Psoas muscle (tissue), 8 donors: ENCODE data around the gene ZNF493. TPM values are rescaled to one million over a fixed set of nuclear protein-coding genes. Genes with fewer than 3 reads are reported as not detected.

ENCODE experiments used
- ATAC-seq, 4 donors: fragments of 200-7000 bp; cut with Tn5 transposase; one replicate each; pipeline ENCODE4 v1.9.1; 2020; ENCODE audit warnings: moderate library complexity in 3 of 4, mild to moderate bottlenecking in 2 of 4
- DNase-seq, 2 donors: peaks; one replicate each; pipeline ENCODE4 v3.0.0-alpha.2; 2020
- H3K27ac ChIP-seq: fragments of 200-600 bp; one replicate; pipeline ENCODE4 v1.8.0; 2022
- H3K27me3 ChIP-seq, 3 donors: fragments of 200-600 bp in 1 of 3; one replicate each; pipeline versions ENCODE4 v1.6.1 to v1.8.0; 2013 to 2022; ENCODE audit warnings: low read length in 2 of 3, mild to moderate bottlenecking in 2 of 3, moderate library complexity in 1 of 3; ENCODE audit not compliant: insufficient read depth in 3 of 3
- H3K36me3 ChIP-seq, 2 donors: fragments of 200-600 bp in 1 of 2; one replicate each; pipeline versions ENCODE4 v1.6.1 to v1.8.0; 2013 to 2022; ENCODE audit warnings: low read depth in 1 of 2, mild to moderate bottlenecking in 1 of 2, moderate library complexity in 1 of 2; ENCODE audit not compliant: insufficient read depth in 1 of 2
- H3K4me1 ChIP-seq: fragments of 200-600 bp; one replicate; pipeline ENCODE4 v1.8.0; 2022
- H3K4me3 ChIP-seq: fragments of 200-600 bp; one replicate; pipeline ENCODE4 v1.8.0; 2022; ENCODE audit warnings: mild to moderate bottlenecking
- H3K9me3 ChIP-seq: fragments of 200-600 bp; one replicate; pipeline ENCODE4 v1.8.0; 2022
- CTCF ChIP-seq: fragments of 200-600 bp; IDR thresholded peaks from one replicate; pipeline ENCODE4 v1.8.0; 2022; ENCODE audit warnings: antibody characterized with exemption
- WGBS, 3 donors: extraction: QIAGEN DNeasy Blood & Tissue Kit; methylation state at CpG; one replicate each; pipeline versions ENCODE4 v1.1.6 to v1.1.7; 2013; 5-methylcytosine and 5-hydroxymethylcytosine counted together
- intact Hi-C, 2 donors: fragments of 100-400 bp; cut with DNase I; formaldehyde crosslinking; loops; one replicate each; pipeline versions ENCODE4 v1.11.0 to v1.14.2; 2022
- polyA plus RNA-seq, 3 donors: library from polyadenylated mRNA; stranded (reverse); fragments of 200-250 nt; gene quantifications; one replicate each; pipeline ENCODE4 v1.2.3, GENCODE V29; 2013
- total RNA-seq, 4 donors: library from RNA; stranded (reverse); fragmentation: NEBNext Ultra II Directional in 2 of 4; extraction: Animal tissue kit (Norgen Biotek cat#: 25700) in 2 of 4; gene quantifications; one replicate each; pipeline versions ENCODE4 v1.2.1 to v1.2.4, GENCODE V29; 2021 to 2023
- donor health status: healthy with polysubstance abuse.
- donor health status: DM: no; HTN: no; CAD: no; lungs with moderate emphysema.
- donor health status: Bipolar disorder and iron deficiency.
- donor health status: healthy.
- donor health status: DM: yes; HTN: yes; CAD: no.
- donor health status: DM: no; HTN: no; CAD: no.
- donor health status: DM: no; HTN: no; CAD: no.
- donor health status: DM: yes; HTN: yes; CAD: no.

The ZNF493 gene
- total and polyA plus RNA-seq, 7 donors, result 1.1 to 11.2 (median 4.1) TPM

DNA sequence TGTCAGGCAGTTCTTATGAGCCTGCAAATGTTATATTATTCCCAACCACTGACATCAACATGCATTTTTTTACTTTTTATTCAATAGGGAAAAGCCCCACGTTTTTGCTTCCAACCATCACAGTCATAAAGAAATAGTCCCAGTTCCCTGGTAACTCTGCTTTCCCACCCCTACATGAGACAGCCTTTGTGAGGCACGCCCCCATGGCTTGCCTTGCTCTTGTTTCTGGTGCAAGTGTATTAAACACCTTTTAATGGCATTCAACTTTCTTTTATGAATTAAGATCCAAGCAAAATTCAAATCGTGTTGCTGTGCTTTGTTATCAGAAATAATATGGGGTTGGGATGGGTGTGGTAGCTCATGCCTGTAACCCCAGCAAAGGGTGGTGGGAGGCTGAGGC lies 54.3 kb downstream of the ZNF493 start:
- Histone ChIP-seq H3K27ac (no peak overlapping the region), H3K4me3 (no peak overlapping the region), H3K9me3 (peaks cover 16% of the 10 kb centered on the region), H3K4me1 (no peaks in the 10 kb centered on the region), H3K36me3 (no peaks in the 10 kb centered on the region), H3K27me3 (no peaks in the 10 kb centered on the region)
- 62 to 83% (median 68%) methylated on average over 3 of the region's 3 CpGs for WGBS, 3 donors
- intact Hi-C loops, result no loop called here
- ATAC-seq (no peak), DNase-seq (no peak)
- no peak for TF ChIP-seq CTCF

GRCh38 chr19:21454901-21455300 lies 58.0 kb downstream of the ZNF493 start:
- 98 to 100% (median 98%) methylated on average over 3 of the region's 3 CpGs for WGBS, 3 donors
- ATAC-seq (no peak), DNase-seq (no peak)
- no peaks in the 10 kb centered on the region for H3K4me1 ChIP-seq
- H3K4me3 ChIP-seq, result no peak overlapping the region
- H3K9me3 ChIP-seq, result peaks cover 18% of the 10 kb centered on the region
- intact Hi-C loops, result no loop called here
- no peaks in the 10 kb centered on the region for H3K36me3 ChIP-seq
- no peaks in the 10 kb centered on the region for H3K27me3 ChIP-seq
- TF ChIP-seq CTCF, result no peak
- H3K27ac ChIP-seq, result no peak overlapping the region

DNA sequence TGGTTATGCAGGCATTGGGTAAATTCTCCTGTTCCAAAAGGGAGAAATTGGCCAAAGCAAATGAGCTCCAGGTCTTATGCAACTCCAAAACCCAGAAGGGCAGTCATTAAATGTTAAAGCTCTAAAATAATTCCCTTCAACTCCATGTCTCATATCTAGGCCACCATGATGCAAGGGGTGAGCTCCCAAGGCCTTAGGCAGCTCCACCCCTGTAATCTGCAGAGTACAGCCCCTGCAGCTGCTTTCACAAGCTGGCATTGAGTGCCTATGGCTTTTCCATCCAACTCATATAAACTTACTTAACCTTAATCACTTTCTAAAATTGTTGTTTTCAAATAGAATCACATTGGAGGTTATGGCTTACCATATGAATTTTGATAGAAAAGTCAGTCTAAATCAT lies 63.8 kb downstream of the ZNF493 start:
- TF ChIP-seq CTCF, result no peak
- ATAC-seq (no peak), DNase-seq (no peak)
- H3K27ac ChIP-seq, result no peak overlapping the region
- no peaks in the 10 kb centered on the region for H3K36me3 ChIP-seq
- H3K4me1 ChIP-seq, result no peaks in the 10 kb centered on the region
- H3K9me3 ChIP-seq, result peaks cover 9% of the 10 kb centered on the region
- peaks cover 0 to 8% (median 2%) of the 10 kb centered on the region in 3 donors for H3K27me3 ChIP-seq
- no peak overlapping the region for H3K4me3 ChIP-seq
- intact Hi-C loops, result no loop called here

DNA sequence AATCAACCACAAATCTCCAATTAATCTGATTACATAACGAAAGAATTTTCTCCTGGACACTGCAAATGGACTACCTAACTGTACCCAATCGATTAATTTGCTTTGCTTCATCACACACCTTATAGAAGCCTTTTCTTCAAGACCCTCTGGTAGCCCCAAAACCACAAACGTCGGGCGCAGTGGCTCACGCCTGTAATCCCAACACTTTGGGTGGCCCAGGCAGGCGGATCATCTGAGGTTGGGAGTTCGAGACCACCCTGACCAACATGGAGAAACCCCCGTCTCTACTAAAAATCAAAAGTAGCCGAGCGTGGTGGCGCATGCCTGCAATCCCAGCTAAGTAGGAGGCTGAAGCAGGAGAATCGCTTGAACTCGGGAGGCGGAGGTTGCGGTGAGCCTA lies 65.6 kb downstream of the ZNF493 start:
- Histone ChIP-seq H3K27ac (no peak overlapping the region), H3K4me1 (no peaks in the 10 kb centered on the region), H3K4me3 (no peak overlapping the region), H3K9me3 (peaks cover 3% of the 10 kb centered on the region), H3K27me3 (peaks cover 0 to 8% (median 2%) of the 10 kb centered on the region in 3 donors), H3K36me3 (no peaks in the 10 kb centered on the region)
- ATAC-seq (no peak), DNase-seq (no peak)
- WGBS, 3 donors, result 93 to 96% (median 94%) methylated on average over 16 of the region's 16 CpGs
- no peak for TF ChIP-seq CTCF
- intact Hi-C loops, result no loop called here

- ATAC-seq (peak in 2 of 4 donors; percentile 65 to 71), DNase-seq (peak in 1 of 2 donors; percentile 58)
- intact Hi-C loops, result no loop called here
- 2 to 4% (median 3%) methylated on average over 35 to 38 of the region's 38 CpGs for WGBS, 3 donors
- no peak overlapping the region for H3K27ac ChIP-seq
- TF ChIP-seq CTCF, result no peak
- H3K4me3 ChIP-seq, result peak overlapping the region; percentile 39
- no peaks in the 10 kb centered on the region for H3K4me1 ChIP-seq
- peaks cover 0 to 8% (median 2%) of the 10 kb centered on the region in 3 donors for H3K27me3 ChIP-seq
- H3K36me3 ChIP-seq, result no peaks in the 10 kb centered on the region
- H3K9me3 ChIP-seq, result peaks cover 3% of the 10 kb centered on the region
These were observed 66.6 kb downstream of the ZNF493 start for GRCh38 chr19:21463449-21464105.
